Measurements from ENCODE around the gene IGIP.
A peak's percentile ranks its signal among the peaks of the same experiment; 100 is the strongest.

The IGIP gene

GRCh38 chr5:140111011-140111858 is 14.5 kb upstream of the IGIP start:
- DNase-seq (ENCODE audit: low read depth in 3 of 3) = no peak

GRCh38 chr5:140111859-140112551 is 13.7 kb upstream of the IGIP start:
- no peak for DNase-seq (ENCODE audit: low read depth in 3 of 3)

DNA sequence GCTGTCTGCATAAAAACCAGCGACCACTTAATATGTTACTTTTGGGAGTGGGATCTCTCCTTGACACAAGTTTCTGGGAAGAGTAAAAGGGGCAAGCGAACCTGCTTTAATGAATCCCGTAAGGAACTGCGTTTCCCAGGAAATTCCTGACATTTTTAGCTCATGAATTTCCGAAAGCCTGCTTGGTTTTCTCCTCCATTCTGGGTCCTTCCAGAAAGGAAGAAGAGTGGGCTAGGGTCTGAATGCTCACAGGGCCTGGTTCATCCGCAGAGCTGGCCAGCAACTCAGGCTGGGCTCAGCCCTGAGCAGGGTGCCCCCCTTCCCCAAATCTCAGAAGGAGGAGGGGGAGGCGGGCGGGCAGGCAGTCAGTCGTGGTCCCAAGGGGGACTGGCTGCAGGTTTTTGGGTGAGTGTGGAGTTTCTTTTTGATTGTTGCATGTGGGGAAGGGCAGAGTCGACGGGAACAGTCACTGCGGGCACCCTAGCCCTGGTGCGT is 13.0 kb upstream of the IGIP start:
- no peak for DNase-seq (ENCODE audit: low read depth in 3 of 3)

GRCh38 chr5:140113180-140113698 is 12.5 kb upstream of the IGIP start:
- no peak for DNase-seq (ENCODE audit: low read depth in 3 of 3)

GRCh38 chr5:140113699-140114263 is 12.0 kb upstream of the IGIP start, which contains the start of gene PURA:
Gene PURA (plus strand): TSS chr5:140114109. CDS start chr5:140114182, 73 bp downstream.
- DNase-seq (ENCODE audit: low read depth in 3 of 3) = peak; percentile 92 to 95 (median 93)

GRCh38 chr5:140114341-140115185 is 11.2 kb upstream of the IGIP start:
- peak in 2 of 3 donors; percentile 12 to 18 for DNase-seq (ENCODE audit: low read depth in 3 of 3)

- no peak for DNase-seq (ENCODE audit: low read depth in 3 of 3)
These were observed 10.6 kb upstream of the IGIP start for GRCh38 chr5:140115186-140115500.

- no peak for DNase-seq (ENCODE audit: low read depth in 3 of 3)
These were observed 9.0 kb upstream of the IGIP start for GRCh38 chr5:140116716-140117115.

- no peak for DNase-seq (ENCODE audit: low read depth in 3 of 3)
These were observed 8.2 kb upstream of the IGIP start for GRCh38 chr5:140117523-140117922.

DNA sequence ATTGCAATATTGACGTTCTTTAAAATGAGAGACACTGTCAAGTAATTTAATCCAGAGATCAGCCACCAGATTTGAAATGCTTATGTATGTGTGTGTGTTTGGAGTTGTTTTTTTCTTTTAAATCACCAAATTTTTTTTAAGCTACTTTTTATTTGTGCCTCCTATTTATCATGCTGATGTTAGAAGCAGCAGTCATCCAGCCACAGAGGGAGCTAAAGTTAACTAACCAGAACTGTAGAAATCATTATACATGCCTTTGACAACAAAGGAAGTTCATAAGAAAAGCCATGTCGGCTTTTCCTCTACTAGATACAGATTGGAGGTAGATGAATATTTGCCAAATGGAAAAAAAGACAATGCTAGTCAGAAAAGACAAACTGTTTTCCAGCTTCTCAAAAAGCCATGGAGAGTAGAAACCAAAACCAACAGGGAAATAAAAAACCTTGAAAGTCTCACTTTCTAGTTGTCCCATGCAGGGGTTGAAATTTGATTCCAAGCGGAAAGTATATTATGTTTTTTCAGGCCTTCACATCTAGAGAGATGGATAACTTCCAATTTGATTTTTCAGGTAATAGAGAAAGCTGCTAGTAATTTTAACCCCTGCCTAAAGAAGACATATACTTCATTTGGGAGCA is 7.3 kb upstream of the IGIP start:
- DNase-seq (ENCODE audit: low read depth in 3 of 3) = no peak

DNA sequence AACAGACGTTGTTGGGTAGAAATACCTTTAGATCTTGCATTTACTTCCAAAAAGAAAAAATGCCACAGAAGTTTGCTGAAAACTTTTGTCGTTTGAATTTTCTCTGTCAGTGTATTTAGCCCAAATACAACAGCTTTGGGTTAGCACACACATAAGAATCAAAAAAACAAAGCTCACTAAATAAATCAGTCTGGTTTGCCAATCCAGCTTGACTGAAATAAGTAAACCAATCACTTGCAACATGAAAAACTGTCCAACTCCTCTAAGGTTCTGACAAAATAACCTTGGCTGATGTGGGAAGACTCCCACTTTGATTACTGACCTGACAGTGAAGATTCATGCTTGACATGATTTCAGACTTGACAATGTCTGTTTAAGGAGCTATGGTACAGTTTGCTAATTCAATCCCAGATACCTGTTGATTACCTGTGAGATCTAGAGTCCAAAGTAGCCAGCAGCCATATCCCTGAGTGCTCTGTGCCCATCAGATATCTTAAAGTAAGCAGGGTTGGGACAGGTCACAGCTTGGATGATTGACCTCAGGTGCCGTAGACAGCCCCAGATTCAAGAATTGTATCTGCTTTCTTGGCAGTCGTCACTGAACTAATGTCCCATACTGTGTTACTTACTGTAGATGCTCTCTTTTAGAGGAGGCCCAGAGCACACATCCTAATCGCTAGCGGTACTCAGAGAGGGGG is 727 bp downstream of the IGIP start:
- no peak for DNase-seq (ENCODE audit: low read depth in 3 of 3)

GRCh38 chr5:140128376-140128775 is 2.6 kb downstream of the IGIP start:
- no peak for DNase-seq (ENCODE audit: low read depth in 3 of 3)

GRCh38 chr5:140130949-140131733 is 5.4 kb downstream of the IGIP start:
- DNase-seq (ENCODE audit: low read depth in 3 of 3) = no peak

- DNase-seq (ENCODE audit: low read depth in 3 of 3) = no peak
These were observed 6.3 kb downstream of the IGIP start for GRCh38 chr5:140131967-140132409.

DNA sequence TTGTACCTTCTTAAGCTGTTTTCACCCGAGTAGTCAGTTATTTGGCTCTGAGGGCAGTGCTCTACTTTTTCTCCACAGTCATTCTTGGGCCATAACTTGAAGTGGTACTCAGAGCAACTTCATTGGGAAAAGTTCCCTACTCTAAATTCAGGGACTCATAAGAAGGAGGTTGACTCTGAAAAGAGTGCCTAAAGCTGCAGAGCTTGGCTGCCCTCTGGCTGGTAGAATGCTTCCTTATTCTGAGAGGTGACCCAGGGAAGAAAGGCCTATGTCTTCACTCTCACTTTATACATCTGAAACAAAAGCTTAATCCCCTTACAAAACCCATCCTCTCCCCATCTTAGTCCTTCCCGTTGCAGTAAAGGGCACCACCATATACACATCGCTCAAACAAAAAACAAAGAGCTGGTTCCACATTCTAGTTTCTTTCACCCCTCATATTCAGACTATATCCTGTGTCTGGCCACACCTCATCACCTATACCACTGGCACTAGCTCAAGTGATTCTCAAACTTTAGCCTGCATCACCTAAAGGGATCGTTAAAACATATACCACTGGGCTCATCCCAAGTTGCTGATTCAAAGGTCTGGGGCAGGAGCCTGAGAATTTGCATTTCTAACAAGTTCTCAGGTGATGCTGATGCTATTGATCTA is 7.9 kb downstream of the IGIP start:
- DNase-seq (ENCODE audit: low read depth in 3 of 3) = no peak

GRCh38 chr5:140134277-140134935 is 8.7 kb downstream of the IGIP start:
- DNase-seq (ENCODE audit: low read depth in 3 of 3) = no peak

DNA sequence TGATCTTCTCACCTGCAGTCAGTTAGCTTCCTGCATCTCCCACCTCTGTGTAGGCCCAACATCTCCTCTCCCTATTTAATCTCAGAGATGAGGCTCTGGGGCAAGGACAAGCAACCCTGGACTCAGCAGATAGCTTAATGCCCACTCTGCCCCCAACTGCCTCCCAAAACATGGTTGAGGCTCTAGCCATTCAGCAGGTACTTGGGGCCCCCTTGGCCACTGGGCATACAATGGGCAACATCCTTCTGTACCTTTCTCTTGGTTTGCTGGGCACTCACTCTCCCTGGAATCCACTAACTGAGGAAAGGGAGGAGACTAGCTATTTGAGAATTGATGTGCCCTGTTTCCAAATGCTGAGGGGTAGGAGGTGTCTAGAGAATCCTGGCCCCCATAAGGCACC is 9.4 kb downstream of the IGIP start:
- no peak for DNase-seq (ENCODE audit: low read depth in 3 of 3)

DNA sequence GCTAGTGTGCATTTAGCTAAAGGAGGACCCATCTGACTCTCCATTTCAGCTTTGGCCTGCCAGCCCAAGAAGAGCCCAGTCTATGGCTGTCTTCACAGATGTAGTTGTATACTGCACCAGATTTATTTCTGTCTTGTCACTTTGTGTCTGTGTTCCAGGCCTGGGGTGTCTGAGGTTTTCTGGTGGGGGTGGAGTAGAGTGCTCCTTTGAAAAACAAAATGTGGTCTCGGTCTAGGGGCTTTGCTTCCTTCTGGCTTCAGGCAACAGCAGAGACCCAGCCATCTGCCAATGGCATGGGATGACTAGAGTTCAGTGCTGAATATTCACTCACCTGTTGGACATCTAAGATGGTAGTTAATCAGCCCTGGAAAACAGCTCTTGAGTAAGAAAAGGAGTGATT is 10.9 kb downstream of the IGIP start:
- DNase-seq (ENCODE audit: low read depth in 3 of 3) = no peak
